Esophagus squamous epithelium (tissue), 5 donors: Measurements from ENCODE around the gene ACTN4. TPM values are rescaled to one million over a fixed set of nuclear protein-coding genes. Genes with fewer than 3 reads are reported as not detected.
A peak's percentile ranks its signal among the peaks of the same experiment; 100 is the strongest.

ENCODE experiments used
- DNase-seq: peaks from one replicate; lab custom pipeline; 2025; lab: John Stamatoyannopoulos, UW
- H3K27ac ChIP-seq, 4 donors: fragments of 200-600 bp; sonication (generic); one replicate each; pipeline ENCODE4 v1.5.1; 2016 to 2019; ENCODE audit warnings: mild to moderate bottlenecking in 1 of 4
- H3K27me3 ChIP-seq, 4 donors: fragments of 200-600 bp; sonication (generic); 1 replicate in 3 of 4; 2 replicates in 1 of 4; pipeline versions ENCODE4 v1.5.1 to v1.6.0; 2017 to 2021; ENCODE audit warnings: antibody characterized with exemption in 1 of 4
- H3K36me3 ChIP-seq, 3 donors: fragments of 200-600 bp; sonication (generic); one replicate each; pipeline ENCODE4 v1.5.1; 2016 to 2019
- H3K4me1 ChIP-seq, 3 donors: fragments of 200-600 bp; sonication (generic); one replicate each; pipeline ENCODE4 v1.5.1; 2017 to 2019
- H3K4me3 ChIP-seq, 4 donors: fragments of 200-600 bp; sonication (generic); 1 replicate in 3 of 4; 2 replicates in 1 of 4; pipeline ENCODE4 v1.5.1; 2016 to 2019; ENCODE audit warnings: mild to moderate bottlenecking in 2 of 4, moderate library complexity in 1 of 4
- H3K9me3 ChIP-seq, 3 donors: fragments of 200-600 bp; sonication (generic); one replicate each; pipeline ENCODE4 v1.5.1; 2016 to 2019
- POLR2A ChIP-seq, 4 donors: fragments of 450-650 bp; IDR thresholded peaks; one replicate each; pipeline ENCODE4 v1.6.1; 2017; ENCODE audit warnings: antibody characterized with exemption in 4 of 4, mild to moderate bottlenecking in 4 of 4, moderate library complexity in 3 of 4
- WGBS, 2 donors: methylation state at CpG; one replicate each; pipeline ENCODE4 v1.1.5; 2018; 5-methylcytosine and 5-hydroxymethylcytosine counted together
- intact Hi-C: fragments of 100-400 bp; cut with DNase I; formaldehyde crosslinking; loops from one replicate; pipeline ENCODE4 v1.15.0; 2022
- total RNA-seq, 4 donors: library from RNA; depleted of rRNA; stranded (reverse); fragments of >200 nt; gene quantifications; one replicate each; pipeline ENCODE4 v1.1.0, GENCODE V29; 2016
- TF ChIP-seq, protein P1 (sequence below), 6 experiments: fragments of 450-650 bp in 4 of 6; fragments of 200-600 bp in 2 of 6; sonication (generic) in 2 of 6; IDR thresholded peaks; one replicate each; pipeline ENCODE4 v1.5.1; 2016 to 2019; ENCODE audit warnings: antibody characterized with exemption in 6 of 6, mild to moderate bottlenecking in 4 of 6, moderate library complexity in 4 of 6
- donor health status: DM: yes; HTN: yes; CAD: no.

The ACTN4 gene
- total RNA-seq, 4 donors from 2014 or later: 302 to 705 (median 414) TPM

DNA sequence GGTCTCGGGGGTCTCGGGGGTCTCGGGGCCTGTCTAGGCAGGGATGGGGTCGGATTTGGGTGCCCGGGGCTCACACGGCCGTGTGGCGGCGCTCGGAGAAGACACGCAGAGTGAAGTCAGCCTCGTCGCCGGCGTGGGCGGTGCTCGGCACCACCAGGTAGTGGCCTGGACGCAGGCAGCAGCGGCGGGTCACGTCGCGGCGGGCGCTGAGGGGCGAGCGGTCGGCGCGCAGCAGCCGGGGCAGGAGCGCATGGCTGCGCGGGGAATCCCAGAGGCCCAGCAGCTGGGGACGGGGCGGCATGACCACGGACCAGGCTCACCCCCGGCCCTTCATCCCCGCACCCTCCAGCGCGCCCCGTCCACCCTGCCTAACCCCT is 88.6 kb downstream of the ACTN4 start:
- intact Hi-C loops: loop anchor here (10.0 kb wide), 1 partner anchor 99 kb away; the partner anchor contains the start of gene ECH1
- no CpG with 5 or more reads among the region's 42 CpGs for WGBS, 2 donors
- TF ChIP-seq, protein P1, sequence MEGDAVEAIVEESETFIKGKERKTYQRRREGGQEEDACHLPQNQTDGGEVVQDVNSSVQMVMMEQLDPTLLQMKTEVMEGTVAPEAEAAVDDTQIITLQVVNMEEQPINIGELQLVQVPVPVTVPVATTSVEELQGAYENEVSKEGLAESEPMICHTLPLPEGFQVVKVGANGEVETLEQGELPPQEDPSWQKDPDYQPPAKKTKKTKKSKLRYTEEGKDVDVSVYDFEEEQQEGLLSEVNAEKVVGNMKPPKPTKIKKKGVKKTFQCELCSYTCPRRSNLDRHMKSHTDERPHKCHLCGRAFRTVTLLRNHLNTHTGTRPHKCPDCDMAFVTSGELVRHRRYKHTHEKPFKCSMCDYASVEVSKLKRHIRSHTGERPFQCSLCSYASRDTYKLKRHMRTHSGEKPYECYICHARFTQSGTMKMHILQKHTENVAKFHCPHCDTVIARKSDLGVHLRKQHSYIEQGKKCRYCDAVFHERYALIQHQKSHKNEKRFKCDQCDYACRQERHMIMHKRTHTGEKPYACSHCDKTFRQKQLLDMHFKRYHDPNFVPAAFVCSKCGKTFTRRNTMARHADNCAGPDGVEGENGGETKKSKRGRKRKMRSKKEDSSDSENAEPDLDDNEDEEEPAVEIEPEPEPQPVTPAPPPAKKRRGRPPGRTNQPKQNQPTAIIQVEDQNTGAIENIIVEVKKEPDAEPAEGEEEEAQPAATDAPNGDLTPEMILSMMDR (IDR thresholded peaks at IDR 0.05): no peak
- peak in 1 of 4 donors; percentile 37 for TF ChIP-seq POLR2A (IDR thresholded peaks at IDR 0.05)
- DNase-seq: no peak
- Histone ChIP-seq H3K4me3 (peak overlapping the region; percentile 31 to 71 (median 42)), H3K4me1 (peaks cover 31 to 72% (median 33%) of the 10 kb centered on the region in 3 donors), H3K27me3 (no peaks in the 10 kb centered on the region), H3K36me3 (peaks cover 2 to 13% (median 8%) of the 10 kb centered on the region in 3 donors), H3K27ac (peak overlapping the region; percentile 45 to 89 (median 78)), H3K9me3 (no peaks in the 10 kb centered on the region)

DNA sequence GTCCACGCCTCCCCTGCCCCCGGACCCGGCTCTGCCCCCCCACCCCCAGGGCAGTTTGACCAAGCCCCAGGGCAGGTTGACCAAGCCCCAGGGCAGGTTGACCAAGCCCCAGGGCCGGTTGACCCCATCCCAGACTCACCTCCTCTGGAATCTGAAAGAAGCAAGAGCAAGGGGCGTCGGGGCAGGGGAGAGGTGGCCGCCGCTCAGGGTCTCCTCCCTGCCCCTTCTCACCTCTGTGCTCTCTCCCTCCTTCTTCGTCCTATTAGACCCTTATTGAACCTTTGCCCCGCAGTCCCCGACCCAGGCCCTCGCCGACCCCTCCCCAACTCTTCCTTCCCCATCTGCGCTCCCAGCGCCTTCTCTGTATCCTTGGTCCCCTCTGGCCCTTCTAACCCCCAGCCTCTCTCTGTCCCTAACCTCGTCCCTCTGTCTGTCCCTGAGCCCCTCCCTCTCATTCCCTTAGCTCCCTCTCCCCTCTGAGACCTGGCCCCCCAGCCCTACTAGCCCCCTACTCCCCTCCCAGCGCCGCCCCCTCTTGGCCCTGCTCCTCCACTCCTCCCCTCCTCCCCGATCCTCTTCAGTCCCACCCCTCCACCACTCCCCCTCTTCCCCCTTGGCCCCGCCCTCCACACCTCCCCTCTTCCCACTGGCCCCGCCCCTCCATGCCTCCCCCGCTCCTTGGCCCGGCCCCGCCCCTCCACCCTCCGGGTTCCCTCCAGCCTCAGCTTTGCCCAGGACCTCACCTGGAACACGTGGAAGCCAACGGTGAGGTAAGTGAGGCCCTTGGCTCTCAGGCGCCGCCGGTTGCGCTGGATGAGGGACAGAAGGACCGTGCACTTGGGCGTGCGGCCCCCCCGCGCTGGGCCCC is 89.2 kb downstream of the ACTN4 start:
- intact Hi-C loops: loop anchor here (10.0 kb wide), 1 partner anchor 98 kb away; the partner anchor contains the start of gene ECH1
- WGBS, 2 donors: 8 to 18% methylated on average over 12 to 17 of the region's 36 CpGs
- Histone ChIP-seq H3K4me3 (peak overlapping the region; percentile 31 to 71 (median 42)), H3K27ac (peak overlapping the region; percentile 45 to 89 (median 78)), H3K27me3 (no peaks in the 10 kb centered on the region), H3K4me1 (peaks cover 31 to 66% (median 33%) of the 10 kb centered on the region in 3 donors), H3K36me3 (peaks cover 0 to 7% (median 2%) of the 10 kb centered on the region in 3 donors), H3K9me3 (no peaks in the 10 kb centered on the region)
- no peak for TF ChIP-seq POLR2A (IDR thresholded peaks at IDR 0.05)
- TF ChIP-seq, protein P1 (IDR thresholded peaks at IDR 0.05): no peak
- no peak for DNase-seq

DNA sequence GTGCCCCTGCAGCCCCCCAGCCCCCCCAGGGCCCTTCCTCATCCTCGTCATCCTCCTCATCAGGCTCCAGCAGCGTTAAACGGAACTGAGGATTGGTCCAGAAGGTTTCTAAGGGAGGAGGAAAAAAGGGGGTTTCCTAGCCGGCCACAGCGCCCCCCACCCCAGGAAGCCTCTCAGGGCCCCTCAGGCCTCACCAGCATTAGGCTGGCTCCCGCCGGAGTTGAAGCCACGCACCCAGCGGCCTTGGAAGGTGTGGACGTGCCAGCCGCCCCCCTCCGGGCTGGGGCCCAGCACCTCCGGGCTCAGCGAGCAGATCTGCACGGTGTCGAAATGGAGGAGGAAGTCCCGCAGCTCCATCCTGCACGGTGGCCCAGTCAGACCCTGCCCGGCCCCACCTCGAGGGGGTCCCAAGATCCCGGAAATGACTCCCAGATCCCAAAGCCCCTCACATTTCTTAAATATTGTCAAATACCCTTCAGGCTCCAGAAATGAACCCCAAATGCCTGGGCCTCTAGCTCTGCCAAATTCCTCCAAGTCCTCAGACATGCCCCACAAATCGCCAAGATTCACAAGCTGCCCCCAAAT is 89.9 kb downstream of the ACTN4 start:
- 38 to 59% methylated on average over 4 of the region's 22 CpGs for WGBS, 2 donors
- H3K9me3 ChIP-seq: no peaks in the 10 kb centered on the region
- no peaks in the 10 kb centered on the region for H3K27me3 ChIP-seq
- intact Hi-C loops: loop anchor here (10.0 kb wide), 1 partner anchor 97 kb away; the partner anchor contains the start of gene ECH1
- peaks cover 31 to 59% (median 33%) of the 10 kb centered on the region in 3 donors for H3K4me1 ChIP-seq
- H3K27ac ChIP-seq: peak overlapping the region in 1 of 4 donors; percentile 86
- DNase-seq: no peak
- peak overlapping the region in 3 of 4 donors; percentile 18 to 71 (median 50) for H3K4me3 ChIP-seq
- H3K36me3 ChIP-seq: no peaks in the 10 kb centered on the region
- TF ChIP-seq, protein P1 (IDR thresholded peaks at IDR 0.05): no peak
- TF ChIP-seq POLR2A (IDR thresholded peaks at IDR 0.05): no peak

DNA sequence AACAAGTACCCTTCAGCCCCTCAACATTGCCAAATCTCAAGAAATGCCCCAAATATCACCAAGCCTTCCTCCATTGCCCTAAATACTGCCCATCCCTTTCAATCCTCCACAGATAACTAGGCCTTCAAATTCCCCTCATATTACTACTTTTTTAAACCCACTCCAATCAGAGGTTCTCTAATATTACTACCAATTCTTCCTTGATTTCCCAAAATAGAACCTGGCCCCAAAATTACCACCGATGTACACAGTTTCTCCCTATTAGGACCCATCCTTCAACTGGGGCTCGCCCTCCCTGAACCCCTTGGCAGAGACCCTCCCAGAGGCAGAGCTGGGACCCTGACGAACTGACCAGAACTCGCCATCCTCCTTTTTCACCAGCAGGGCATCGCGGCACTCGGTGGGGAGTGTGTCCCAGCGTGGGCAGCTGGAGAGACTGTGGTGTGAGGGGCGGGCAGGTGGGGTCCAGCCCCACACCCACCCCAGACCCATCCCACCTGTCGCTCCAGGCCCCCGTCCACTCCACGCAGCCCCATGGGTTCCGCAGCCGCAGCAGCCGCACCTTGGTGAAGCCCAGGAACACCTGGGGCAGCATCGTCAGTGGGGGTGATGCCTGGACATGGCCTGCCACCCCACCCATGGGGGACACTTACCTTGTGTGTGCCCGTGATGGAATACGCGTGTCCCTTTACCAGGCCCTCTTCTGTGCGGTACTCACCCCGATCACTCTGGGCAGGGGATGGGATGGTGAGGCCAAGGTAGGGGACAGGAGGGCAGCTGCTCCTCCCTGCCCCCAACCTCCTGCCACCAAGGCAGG is 90.7 kb downstream of the ACTN4 start:
- Histone ChIP-seq H3K27ac (no peak overlapping the region), H3K36me3 (no peaks in the 10 kb centered on the region), H3K4me3 (no peak overlapping the region), H3K4me1 (peaks cover 29 to 51% (median 33%) of the 10 kb centered on the region in 3 donors), H3K9me3 (no peaks in the 10 kb centered on the region), H3K27me3 (no peaks in the 10 kb centered on the region)
- WGBS, 2 donors: 97 to 100% methylated on average over 4 to 12 of the region's 21 CpGs
- no peak for DNase-seq
- no peak for TF ChIP-seq POLR2A (IDR thresholded peaks at IDR 0.05)
- TF ChIP-seq, protein P1 (IDR thresholded peaks at IDR 0.05): no peak
- intact Hi-C loops: loop anchor here (10.0 kb wide), 1 partner anchor 97 kb away; the partner anchor contains the start of gene ECH1
